ENCODE measurements around the gene SAP30BP. TPM values are rescaled to one million over a fixed set of nuclear protein-coding genes. Genes with fewer than 3 reads are reported as not detected.

The SAP30BP gene
- total RNA-seq, 1 donor from 2014 or later = 68.2 TPM

DNA sequence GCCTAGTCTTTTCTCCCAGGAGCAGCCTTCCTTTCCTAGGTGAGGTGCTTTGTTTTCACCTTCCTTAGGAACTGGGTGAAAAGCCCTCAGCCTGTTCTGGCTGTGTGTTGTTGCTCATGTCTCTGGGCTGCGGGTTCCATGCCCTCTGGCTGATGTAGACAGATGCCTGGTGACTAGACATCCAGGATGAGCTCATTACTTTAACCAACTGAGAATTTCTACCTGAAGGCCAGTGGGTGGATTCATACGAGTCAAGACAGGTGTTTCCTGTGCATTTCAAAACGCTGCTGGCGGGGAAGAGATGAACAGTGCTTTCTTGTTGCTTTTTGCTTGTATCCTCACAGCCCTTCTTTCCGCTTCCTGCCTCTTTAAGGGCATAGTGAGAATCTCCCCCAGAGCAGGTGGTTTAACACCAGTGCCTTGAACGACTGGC is 22.3 kb downstream of the SAP30BP start:
- DNase-seq = peak; percentile 64

DNA sequence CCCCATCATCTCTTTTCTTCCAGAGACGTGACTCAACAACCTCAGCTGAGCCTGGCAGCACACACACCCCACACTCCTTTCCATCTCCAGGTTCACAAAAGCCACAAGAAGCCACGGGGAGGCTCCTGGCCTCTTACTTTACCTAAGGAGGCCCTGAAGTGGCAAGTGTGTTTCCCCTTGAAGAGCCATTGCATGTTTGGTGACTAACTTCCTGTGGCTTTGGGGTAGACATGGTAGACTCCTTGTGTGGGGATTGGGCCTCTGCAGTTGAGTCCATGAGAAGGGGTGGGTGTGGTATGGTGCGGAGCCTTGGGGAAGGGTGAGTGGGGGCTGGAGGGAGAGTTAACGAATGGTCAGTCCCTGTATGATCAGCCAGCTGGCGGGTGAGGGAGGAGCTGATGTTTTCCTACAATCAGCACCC is 24.2 kb downstream of the SAP30BP start:
- peak; percentile 41 for DNase-seq

DNA sequence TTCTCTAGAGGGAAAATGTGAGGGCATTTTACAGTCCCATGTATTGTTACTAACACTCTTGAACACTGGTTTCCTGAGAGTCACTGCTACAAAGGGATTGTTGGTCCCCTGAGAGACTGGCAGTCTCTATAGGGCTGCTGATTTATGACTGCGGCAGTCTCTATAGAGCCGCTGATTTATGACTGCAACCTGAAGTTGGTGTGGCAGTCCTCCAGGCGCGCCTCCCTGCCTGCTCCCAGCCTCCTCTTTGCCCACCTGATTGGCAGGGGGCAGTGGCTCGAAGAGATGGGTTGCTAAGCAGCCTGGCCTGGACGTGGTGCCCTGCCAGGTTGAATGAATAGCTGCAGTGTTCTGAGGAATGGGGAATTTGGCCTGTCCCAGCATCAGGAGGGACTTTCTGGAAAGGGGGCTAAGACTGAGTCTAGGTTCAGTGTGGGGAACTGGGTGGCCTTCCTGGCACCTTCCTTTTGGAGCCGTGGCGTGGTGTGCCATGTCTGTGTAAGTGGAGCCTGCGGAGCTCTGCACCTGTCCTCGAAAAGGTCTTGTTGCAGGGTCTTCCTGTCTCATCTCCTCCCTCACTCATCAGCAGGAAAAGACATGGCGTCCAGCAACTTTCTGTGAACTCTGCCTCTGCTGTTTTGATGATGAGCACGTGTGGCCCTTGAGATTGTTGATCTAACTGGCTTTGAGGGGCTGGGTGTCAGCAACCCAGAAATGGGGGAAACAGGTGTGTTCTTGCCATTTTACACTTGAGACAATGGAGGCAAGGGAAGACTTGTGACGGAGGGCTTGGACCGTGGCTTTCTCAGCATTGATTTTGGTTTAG is 24.9 kb downstream of the SAP30BP start:
- no peak for DNase-seq

DNA sequence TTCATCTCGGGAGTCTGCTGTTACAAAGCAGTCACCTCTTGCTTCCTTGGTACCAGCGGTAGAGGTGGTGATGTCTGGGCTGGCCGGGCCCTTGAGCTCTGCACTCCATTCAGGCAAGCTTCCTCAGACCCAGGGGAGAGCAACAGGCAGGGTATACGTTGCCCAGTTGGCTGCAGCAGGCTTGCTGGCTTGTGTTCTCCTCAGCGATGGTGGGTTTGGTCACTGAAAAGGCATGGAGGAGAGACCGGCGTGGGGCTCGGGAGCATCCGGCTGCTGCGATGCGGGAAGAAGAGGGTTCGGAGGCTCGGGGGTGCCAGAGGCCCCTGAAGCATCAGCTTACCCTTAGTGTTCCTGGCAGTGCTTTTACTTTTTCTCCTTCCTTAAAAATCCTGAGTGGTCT is 25.8 kb downstream of the SAP30BP start:
- DNase-seq = no peak

DNA sequence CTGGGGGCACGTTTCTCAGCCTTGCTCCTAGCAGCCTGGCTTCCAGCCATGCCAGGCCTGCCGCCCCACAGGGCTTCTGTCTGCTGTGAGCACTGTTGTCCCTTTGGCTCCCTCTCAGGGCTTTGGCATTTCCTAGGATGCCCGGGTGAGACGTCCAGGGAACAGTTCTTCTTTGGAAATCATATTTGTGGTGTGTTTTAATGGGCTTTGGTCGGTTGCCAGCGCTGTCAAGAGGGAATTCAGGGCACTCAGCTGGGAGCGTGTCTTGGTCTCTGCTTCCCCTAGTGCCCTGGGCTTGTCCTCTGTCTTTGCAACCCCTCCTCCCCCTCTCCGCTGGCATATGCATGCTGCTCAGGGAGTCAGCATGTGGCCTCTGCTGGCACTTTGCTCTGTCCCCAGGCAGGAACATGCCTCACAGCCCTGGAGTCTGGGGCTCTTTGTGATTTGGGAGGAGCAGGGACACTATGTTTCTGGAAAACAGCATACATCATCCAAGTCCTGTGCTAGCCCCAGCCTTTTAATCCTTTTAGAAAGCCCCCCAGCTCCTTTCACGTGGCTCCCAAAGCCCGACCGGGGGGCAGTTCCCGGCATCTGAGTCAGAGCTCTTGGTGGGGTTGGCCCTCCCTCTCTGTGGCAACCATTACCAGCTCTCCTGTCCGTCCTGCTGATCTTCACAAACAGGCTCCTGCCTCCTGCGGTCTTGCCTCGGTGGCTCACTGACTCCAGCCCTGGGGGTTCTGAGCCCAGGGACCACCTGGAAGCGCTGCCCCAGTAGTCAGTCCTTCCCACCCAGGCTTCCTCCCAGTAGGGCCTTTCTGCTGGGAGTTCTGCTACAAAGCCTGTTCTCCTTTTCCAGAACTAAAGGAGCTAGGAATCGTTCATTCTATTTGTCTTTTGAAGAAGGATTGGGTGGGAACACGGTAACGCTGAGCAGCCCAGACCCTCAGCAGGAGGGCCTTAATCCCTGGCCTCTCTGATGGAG is 26.7 kb downstream of the SAP30BP start:
- peak; percentile 69 for DNase-seq

DNA sequence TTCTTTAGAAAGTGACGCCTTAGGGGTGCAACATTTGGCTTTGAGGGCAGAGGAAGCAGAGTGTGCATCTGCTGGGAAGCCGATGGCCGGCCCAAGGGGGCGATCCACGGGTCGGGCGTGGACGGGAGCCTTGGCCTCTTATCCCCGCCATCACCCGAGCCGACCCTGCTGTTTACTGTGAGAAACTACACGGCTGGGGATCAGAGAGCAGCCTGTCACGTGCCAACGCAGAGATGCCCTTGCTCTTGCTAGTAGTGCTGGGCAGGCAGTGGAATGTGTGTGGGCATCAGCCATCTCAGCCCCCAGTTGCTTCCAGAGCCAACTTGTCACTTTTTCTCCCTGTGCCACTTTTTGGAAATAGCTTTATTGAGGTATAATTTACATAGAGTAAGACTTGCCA is 27.4 kb downstream of the SAP30BP start:
- no peak for DNase-seq

DNA sequence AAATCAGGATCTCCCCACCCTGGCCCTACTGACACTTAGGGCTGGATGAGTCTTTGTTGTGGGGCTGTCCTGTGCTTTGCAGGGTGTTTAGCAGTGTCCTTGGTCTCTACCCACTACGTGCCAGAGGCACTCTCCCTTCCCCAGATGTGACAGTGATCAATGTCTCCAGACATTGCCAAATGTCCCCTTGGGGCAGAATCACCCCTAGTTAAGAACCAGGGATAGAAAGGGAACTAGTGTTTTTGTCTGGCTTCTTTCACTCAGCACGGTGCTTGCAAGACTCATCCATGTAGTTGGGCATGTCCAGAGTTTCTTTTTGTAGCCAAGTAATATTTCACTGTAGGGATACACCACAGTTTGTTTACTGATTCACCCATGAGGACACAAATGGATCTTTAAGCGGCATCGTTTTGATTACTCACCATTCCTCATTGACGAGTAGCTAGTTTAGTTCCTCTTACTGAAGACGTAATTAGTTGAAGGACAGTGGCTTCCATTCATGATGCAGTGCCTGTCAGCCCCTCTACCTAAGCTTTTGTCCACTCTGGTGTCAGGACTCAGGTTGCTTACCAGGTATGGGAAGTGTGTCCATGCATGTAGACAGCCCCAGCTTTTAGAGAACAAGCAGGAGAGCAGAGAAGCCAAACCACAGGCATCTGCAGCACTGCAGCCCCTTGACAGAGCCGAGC is 28.1 kb downstream of the SAP30BP start:
- no peak for DNase-seq

DNA sequence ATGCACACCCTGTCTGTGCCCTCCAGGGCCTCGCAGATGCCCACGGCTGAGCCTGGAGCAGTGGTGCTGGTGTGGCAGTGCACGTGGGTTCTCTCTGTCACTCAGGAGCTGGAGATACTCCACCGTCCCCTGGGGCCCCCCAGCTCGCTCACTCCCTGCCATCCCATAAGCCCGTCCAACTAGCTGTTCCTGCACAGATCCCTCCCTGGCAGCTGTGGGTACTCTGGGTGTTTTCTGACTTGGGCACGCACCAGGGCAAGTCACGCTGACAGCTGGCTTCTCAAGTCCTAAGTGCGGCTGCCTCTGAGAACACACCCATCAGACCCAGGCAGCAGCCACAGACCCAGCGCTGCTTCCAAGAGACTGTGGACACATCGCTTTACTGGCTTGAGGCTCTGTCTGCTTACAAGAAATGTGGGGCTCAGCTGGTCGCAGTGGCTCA is 28.7 kb downstream of the SAP30BP start:
- DNase-seq = no peak

DNA sequence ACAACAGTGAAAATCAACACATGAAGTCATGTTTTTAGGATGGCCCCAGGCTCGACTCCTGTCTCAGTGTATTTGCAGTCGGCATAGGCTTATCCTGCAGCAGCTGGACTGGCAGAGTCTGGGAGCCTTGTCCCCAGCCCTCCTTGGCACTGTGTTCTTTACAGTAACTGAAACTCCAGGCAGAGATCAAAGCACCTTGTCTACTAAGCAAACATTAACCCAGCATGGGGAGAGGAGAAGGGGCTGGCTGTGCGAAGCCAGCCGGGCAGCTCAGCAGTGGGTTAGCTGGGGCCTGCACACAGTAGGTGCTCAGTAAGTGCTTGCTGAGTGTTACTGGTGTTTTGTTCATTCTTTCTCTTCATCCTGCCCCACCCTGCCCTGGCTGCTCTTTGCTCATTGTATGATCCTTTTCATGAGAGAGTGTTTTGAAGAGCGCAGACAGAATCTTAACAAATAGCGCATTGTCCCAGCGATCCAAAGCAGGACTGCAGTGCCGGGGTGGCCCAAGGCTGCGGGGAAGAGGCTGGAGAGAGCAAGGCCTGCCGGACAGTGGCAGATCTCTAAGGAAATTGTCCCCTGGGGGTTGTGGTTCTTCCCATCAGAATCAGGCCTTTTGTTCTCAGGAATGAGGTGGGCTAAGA is 30.6 kb downstream of the SAP30BP start:
- no peak for DNase-seq

DNA sequence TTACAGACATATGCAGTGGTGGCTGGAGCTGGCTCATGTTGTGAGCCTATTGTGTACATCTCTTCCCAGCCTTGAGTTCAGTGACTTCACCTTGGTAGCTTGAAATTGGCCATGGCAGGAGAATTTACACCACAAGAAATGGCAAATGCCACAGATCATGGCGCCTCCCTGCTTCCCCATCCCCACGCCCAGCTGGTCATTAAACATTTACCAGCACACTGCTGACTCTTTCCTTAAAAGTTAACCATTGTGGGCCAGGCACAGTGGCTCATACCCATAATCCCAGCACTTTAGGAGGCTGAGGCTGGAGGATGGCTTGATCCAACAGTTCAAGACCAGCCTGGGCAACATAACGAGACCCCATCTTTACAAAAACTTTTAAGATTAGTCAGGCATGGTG is 31.5 kb downstream of the SAP30BP start:
- DNase-seq = no peak

DNA sequence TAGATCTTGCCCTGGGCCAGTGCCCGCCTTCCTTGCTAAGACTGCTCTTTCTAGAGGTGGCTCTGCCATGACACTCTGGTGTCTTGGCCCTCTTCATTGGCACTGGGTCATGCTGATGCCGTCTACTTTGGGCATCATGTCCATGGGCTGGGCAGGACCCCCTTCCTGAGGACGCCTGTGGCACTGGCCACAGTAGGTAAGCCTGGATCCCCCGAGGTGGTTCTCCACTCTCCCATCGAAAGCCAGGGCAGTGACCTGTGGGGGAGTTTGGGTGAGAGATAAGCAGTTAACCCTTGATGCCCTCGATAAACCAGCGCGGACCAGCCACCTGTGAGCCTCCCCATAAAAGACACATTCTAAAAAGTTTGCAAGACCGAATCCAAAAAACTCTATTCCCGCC is 34.1 kb downstream of the SAP30BP start:
- DNase-seq = no peak

DNA sequence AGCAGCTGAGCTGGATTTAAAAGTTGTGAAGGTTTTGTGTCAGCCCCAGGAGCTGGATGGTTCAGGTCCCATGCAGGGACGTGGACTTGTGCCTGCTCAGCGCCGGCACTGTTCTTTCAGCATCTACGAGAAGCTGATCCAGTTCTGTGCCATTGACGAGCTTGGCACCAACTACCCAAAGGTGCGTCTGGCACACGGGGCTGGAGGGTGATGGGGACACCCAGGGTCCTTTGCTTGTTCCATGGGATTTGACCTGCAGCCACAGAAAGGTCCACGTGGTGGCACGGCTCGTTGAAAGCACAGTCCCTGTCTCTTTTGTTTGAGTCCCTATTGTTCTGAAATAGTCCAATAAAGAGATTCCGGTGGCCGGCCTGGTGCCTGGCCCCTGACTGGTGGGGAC is 36.1 kb downstream of the SAP30BP start:
- no peak for DNase-seq

DNA sequence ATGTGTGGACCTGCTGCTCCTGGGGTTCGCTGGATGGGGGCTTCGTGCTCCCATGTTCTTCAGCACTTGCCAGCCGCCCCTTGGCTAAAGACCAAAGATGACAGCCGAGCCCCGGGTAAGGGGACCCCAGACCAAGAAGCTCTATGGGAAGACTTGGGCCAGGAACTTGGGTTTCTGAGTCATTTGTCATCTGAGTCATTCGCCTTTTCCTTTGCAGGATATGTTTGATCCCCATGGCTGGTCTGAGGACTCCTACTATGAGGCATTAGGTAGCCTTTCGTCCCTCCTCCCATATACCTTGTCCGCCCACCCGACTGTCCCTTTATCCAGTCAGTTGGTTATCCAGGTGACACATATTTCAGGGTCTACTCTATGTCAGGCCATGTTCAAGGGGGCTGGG is 36.5 kb downstream of the SAP30BP start:
- DNase-seq = peak; percentile 67

DNA sequence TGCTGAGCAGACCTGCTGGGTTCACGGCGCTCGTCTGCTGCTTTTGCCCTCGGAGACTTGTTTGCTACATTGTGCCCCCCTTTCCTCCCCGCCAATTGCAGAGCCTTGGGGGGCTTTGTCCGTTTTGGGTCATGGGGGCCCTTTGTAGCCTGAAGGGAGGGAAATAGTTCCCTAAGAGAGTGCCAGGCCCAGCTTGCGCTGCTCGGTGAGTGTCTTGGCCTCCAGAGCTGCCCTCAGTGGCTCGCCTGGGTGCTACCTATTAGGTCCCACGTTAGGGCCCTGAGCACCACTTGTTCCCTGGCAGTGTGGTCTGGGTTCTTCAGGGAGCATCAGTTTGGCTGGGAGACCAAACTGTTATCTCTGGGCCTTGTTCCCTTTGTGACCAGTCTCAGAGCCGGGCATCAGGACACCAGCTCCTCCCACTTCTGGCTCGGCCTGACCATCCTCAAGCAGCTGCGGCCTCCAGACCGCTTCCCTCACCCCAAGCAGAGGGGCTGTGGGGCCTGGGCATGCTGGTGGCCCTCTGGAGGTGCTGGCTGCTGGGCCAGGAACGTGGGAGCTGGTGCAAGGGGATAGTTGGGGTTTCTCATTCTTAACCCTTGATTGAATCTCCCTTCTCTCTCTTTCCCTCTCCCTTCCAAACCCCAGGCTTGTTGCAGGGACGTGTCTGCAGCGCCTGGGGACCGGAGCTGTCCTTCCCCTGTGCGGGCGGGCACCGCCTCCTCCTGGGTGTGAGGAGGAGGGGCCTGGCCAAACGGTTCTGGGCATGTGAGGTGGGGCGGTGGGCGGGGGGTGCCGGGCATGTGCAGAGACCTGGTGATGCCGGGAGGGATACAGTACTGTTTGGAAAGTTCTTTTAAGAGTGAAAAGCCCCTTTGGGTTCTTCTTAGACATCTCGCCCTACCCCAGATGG is 38.1 kb downstream of the SAP30BP start:
- DNase-seq = no peak

DNA sequence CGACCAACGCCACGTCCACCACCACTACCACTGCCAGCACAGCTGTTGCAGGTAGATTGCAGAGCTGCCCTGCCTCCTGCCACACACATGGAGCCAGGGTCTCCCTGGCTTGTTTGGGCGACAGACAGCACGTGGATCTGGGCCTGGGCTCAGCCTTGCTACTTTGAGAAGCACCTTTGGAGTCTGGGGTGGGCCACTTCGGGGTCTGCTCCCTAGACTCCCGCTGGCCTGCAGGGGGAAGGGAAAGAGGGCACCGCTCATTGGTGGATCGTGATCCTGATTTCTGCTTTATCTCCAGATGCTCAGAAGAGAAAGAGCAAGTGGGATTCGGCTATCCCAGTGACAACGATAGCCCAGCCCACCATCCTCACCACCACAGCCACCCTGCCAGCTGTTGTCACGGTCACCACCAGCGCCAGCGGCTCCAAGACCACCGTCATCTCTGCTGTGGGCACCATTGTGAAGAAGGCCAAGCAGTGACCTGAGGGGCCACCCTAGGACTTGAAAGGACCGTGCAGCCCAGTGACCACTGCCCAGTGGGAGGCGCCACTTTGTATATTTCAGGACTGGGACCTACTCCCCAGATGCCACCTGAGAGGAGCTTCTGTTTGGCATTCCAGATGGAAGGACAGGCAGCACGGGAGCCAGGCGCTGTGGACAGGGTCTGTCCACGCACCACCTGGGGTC is 39.0 kb downstream of the SAP30BP start:
- no peak for DNase-seq

DNA sequence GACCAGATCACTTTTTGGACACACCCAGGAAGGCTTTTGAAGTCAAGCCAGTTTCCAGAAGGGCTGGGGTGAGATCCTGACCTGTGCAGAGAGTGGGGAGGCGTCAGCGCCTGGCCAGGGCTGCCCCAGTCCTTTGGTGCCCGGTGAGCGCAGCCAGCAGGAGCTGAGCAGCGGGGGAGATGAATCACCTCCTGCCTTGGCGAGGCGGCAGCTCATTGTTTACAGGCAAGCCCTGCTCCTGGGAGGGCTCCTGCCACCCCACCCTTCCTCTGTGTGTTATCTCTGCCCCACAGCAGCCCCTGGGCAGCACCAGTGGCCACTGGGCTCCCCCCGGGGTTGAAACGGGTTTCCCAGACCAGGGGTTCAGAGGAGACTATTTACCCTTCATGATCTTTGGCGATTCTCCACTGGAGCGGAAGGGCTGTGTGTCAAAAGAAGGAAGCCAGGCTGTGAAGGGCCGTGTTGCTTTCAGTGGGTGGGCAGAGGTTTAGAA is 40.0 kb downstream of the SAP30BP start:
- peak; percentile 95 for DNase-seq

DNA sequence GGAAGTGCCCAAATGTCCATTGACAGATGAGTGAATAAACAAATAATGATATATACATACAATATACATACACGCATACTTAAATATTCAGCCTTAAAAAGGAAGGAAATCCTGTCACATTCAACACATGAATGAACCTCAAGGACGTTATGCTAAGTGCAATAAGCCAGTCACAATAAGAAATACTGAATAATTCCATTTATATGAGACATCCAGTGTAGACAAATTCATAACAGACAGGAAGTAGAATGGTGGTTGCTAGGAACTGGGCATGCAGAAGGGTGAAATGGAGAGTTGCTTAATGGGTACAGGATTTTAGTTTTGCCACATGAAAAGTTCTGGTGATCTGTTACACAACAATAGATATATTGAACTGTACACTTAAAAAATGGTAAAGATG is 45.3 kb downstream of the SAP30BP start:
- DNase-seq = no peak

DNA sequence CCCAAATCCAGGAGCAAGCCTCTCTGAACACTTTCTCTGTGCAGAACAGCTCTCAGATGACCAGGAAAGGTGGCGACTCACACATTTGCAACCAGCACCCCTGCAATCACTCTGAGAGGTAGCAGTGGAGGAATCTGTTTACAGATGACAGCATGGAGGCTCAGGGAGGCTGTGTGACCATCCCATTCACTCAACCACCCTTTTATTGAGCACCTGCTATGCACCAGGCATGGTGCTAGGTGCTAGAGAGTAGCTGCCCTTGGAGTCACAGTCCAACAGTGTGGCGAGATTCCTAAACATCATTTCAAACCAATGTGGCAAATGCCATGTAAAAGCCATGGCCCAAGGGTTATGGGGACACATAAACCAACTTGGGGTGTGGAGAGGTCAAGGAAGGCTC is 52.6 kb downstream of the SAP30BP start:
- DNase-seq = no peak

DNA sequence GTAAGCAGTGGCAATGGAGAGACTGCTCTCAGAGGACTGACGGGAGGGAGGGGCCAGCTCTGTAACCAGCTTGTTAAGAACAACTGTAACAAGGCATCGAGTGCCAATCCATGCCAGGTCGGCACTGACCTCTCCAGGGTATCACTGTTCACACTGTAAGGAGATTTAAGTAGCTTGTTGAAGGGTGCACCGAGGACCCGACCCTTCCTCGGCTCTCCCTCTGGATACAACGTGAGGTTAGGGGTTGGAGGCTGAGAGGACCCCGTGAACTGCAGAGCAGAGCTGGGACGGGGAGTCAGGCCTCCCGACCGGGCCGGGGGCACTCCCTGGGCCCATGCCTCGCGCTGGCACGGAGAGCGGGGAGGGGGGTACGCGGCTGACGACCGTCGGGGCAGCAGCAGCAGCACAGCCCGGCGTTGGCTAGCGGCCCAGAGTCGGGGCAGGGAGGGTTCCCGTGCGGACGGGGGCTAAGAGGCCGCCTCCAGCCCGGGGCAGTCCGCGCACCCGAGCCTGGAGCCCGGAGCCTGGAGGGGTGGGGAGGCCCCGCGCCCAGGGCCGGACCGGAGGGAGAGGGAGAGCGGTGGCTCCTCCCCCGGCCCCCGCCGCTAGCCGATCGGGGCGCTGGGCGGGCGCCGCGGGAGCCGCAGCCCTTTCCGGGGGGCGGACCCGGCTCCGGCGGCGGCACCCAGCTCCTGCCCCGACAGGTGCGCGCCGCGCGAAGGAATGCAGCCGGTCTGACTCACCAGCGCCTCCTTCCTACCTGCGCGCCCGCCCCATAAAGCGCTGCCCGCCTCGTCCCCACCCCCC is 53.7 kb downstream of the SAP30BP start, which contains the start of gene ITGB4:
ITGB4 (plus strand) TSS at position 804 of the 807 bp plus-strand sequence. CDS start 3,245 bp downstream, outside the sequence.
- no peak for DNase-seq

All from dermis blood vessel endothelial cell (primary cell).